Fibroblast of lung (primary cell): Measurements from ENCODE around the gene RFNG.

Experiments used
- CTCF ChIP-seq, 2 donors: IDR thresholded peaks in 1 of 2; conservative IDR thresholded peaks in 1 of 2; 1 replicate in 1 of 2; 2 replicates in 1 of 2; pipeline ENCODE4 v1.5.1; 2011 to 2012; ENCODE audit warnings: low read length in 2 of 2, control low read depth in 1 of 2, inconsistent platforms in 1 of 2, low read depth in 1 of 2, mild to moderate bottlenecking in 1 of 2
- EZH2 ChIP-seq: IDR thresholded peaks from 2 replicates; pipeline ENCODE4 v1.5.1; 2012; ENCODE audit warnings: low read length, control low read depth, mild to moderate bottlenecking; ENCODE audit errors: missing control alignments

- TF ChIP-seq EZH2 (no peak), CTCF (conservative IDR thresholded peaks at IDR 0.05 in 1 of 2, IDR thresholded peaks at IDR 0.05 in 1 of 2; ENCODE audit: low read depth in 1 of 2, low read length in 2 of 2) (no peak)
Observed at GRCh38 chr17:82092094-82092586, 40.5 kb upstream of the RFNG start.
